ENCODE measurements around the gene RPP30.

The RPP30 gene

GRCh38 chr10:90923111-90923731 is 51.4 kb downstream of the RPP30 start:
- Histone ChIP-seq H2AFZ (ENCODE audit: low read length) (no peak overlapping the region), H3F3A (ENCODE audit: insufficient read depth, low read length) (no peaks in the 10 kb centered on the region), H3K4me2 (ENCODE audit: low read length) (no peak overlapping the region), H3K9me2 (ENCODE audit: low read depth, low read length) (no peaks in the 10 kb centered on the region), H3K9ac (ENCODE audit: low read length) (no peak overlapping the region), H3K36me3 (ENCODE audit: insufficient read depth, low read length) (no peaks in the 10 kb centered on the region), H3K79me2 (ENCODE audit: insufficient read depth, low read length) (no peaks in the 10 kb centered on the region), H3K4me1 (ENCODE audit: insufficient read depth, low read length, severe bottlenecking) (no peaks in the 10 kb centered on the region), H3K4me3 (ENCODE audit: low read depth, low read length, poor library complexity, severe bottlenecking) (no peak overlapping the region), H3K27me3 (ENCODE audit: insufficient read depth, low read length) (no peaks in the 10 kb centered on the region), H3K9me3 (ENCODE audit: low read length) (no peaks in the 10 kb centered on the region), H4K20me1 (ENCODE audit: insufficient read depth, low read length) (no peaks in the 10 kb centered on the region), H3K27ac (ENCODE audit: low read depth, low read length, poor library complexity, severe bottlenecking) (no peak overlapping the region)
- TF ChIP-seq, protein P1, sequence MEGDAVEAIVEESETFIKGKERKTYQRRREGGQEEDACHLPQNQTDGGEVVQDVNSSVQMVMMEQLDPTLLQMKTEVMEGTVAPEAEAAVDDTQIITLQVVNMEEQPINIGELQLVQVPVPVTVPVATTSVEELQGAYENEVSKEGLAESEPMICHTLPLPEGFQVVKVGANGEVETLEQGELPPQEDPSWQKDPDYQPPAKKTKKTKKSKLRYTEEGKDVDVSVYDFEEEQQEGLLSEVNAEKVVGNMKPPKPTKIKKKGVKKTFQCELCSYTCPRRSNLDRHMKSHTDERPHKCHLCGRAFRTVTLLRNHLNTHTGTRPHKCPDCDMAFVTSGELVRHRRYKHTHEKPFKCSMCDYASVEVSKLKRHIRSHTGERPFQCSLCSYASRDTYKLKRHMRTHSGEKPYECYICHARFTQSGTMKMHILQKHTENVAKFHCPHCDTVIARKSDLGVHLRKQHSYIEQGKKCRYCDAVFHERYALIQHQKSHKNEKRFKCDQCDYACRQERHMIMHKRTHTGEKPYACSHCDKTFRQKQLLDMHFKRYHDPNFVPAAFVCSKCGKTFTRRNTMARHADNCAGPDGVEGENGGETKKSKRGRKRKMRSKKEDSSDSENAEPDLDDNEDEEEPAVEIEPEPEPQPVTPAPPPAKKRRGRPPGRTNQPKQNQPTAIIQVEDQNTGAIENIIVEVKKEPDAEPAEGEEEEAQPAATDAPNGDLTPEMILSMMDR (IDR thresholded peaks at IDR 0.05; ENCODE audit: low read length) = no peak
- no peak for TF ChIP-seq EZH2 (IDR thresholded peaks at IDR 0.05; ENCODE audit: borderline replicate concordance, low read length)

- Histone ChIP-seq H3K4me3 (ENCODE audit: low read depth, low read length, poor library complexity, severe bottlenecking) (no peak overlapping the region), H3K79me2 (ENCODE audit: insufficient read depth, low read length) (no peaks in the 10 kb centered on the region), H3K27ac (ENCODE audit: low read depth, low read length, poor library complexity, severe bottlenecking) (no peak overlapping the region), H3K4me1 (ENCODE audit: insufficient read depth, low read length, severe bottlenecking) (no peaks in the 10 kb centered on the region), H3K4me2 (ENCODE audit: low read length) (no peak overlapping the region), H3K27me3 (ENCODE audit: insufficient read depth, low read length) (no peaks in the 10 kb centered on the region), H2AFZ (ENCODE audit: low read length) (no peak overlapping the region), H4K20me1 (ENCODE audit: insufficient read depth, low read length) (no peaks in the 10 kb centered on the region), H3K9me3 (ENCODE audit: low read length) (no peaks in the 10 kb centered on the region), H3K36me3 (ENCODE audit: insufficient read depth, low read length) (no peaks in the 10 kb centered on the region), H3K9ac (ENCODE audit: low read length) (no peak overlapping the region), H3K9me2 (ENCODE audit: low read depth, low read length) (no peaks in the 10 kb centered on the region), H3F3A (ENCODE audit: insufficient read depth, low read length) (no peaks in the 10 kb centered on the region)
- no peak for TF ChIP-seq EZH2 (IDR thresholded peaks at IDR 0.05; ENCODE audit: borderline replicate concordance, low read length)
Measured at GRCh38 chr10:90924552-90924951, 52.8 kb downstream of the RPP30 start.

DNA sequence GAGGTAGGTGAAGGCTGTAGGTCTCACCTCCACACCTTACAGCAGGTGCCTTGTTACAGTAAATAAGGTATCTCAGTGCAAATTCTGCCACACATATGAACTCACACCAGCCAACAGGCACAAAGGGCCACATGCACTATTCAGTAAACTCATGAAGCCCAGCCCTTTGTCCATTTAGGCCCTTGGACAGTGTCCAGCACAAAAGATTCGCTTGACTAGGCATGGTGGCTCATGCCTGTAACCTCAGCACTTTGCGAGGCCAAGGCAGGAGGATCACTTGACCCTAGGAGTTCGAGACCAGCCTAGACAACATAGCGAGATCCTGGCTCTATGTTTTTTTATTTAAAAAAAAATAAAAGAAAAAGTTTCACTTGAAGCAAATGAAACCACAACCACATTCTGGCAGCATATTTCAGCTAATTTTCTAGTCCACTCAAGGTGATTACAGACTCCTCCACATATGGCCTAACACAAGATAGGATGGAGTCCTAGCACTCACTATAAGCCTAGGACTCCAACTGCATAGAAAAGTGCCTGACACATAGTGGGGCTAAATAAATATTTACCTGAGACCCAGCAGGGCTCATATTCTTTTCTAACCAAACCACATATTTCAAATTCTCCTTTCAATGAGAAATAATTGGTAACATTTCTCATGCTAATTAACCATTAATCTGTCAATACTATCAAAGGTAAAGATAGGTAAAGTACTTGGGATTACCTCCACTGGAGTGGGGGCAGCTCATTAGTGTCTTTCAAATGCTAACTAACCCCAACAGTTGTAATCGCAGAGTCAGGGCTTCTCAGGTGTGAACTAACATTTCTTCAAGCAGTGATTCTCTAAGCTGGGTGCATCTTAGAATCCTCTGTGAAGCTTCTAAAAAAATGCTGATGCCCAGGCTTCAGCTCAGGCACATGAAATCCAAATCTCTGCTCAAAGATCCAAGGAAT is 53.6 kb downstream of the RPP30 start:
- no peak overlapping the region for H3K4me2 ChIP-seq (ENCODE audit: low read length)
- H3K9me3 ChIP-seq (ENCODE audit: low read length) = no peaks in the 10 kb centered on the region
- H3K4me1 ChIP-seq (ENCODE audit: insufficient read depth, low read length, severe bottlenecking) = no peaks in the 10 kb centered on the region
- TF ChIP-seq EZH2 (IDR thresholded peaks at IDR 0.05; ENCODE audit: borderline replicate concordance, low read length) = no peak
- TF ChIP-seq, protein P1 (IDR thresholded peaks at IDR 0.05; ENCODE audit: low read length) = no peak
- H3K27me3 ChIP-seq (ENCODE audit: insufficient read depth, low read length) = no peaks in the 10 kb centered on the region
- no peaks in the 10 kb centered on the region for H3K9me2 ChIP-seq (ENCODE audit: low read depth, low read length)
- H4K20me1 ChIP-seq (ENCODE audit: insufficient read depth, low read length) = no peaks in the 10 kb centered on the region
- no peak overlapping the region for H3K4me3 ChIP-seq (ENCODE audit: low read depth, low read length, poor library complexity, severe bottlenecking)
- H3K36me3 ChIP-seq (ENCODE audit: insufficient read depth, low read length) = no peaks in the 10 kb centered on the region
- H3K9ac ChIP-seq (ENCODE audit: low read length) = no peak overlapping the region
- no peaks in the 10 kb centered on the region for H3K79me2 ChIP-seq (ENCODE audit: insufficient read depth, low read length)
- H3K27ac ChIP-seq (ENCODE audit: low read depth, low read length, poor library complexity, severe bottlenecking) = no peak overlapping the region
- H3F3A ChIP-seq (ENCODE audit: insufficient read depth, low read length) = no peaks in the 10 kb centered on the region
- no peak overlapping the region for H2AFZ ChIP-seq (ENCODE audit: low read length)
